PC-9 (cell line): Measurements from ENCODE around the gene ACYP2.
"Not testable (repeated sequence)": the region's sequence is repeated elsewhere in the genome, so short reads cannot be mapped to it uniquely, and the experiment has no call there.

Source experiments
- EZH2 ChIP-seq: fragments of 200-600 bp; sonication (generic); IDR thresholded peaks from 2 replicates; pipeline ENCODE4 v1.8.0; 2017; ENCODE audit warnings: antibody characterized with exemption, low read depth
- TF ChIP-seq, protein P1 (sequence below): fragments of 200-600 bp; sonication (generic); conservative IDR thresholded peaks from 2 replicates; pipeline ENCODE4 v1.6.1; 2017; ENCODE audit warnings: mixed run types, antibody characterized with exemption, mild to moderate bottlenecking, moderate library complexity

DNA sequence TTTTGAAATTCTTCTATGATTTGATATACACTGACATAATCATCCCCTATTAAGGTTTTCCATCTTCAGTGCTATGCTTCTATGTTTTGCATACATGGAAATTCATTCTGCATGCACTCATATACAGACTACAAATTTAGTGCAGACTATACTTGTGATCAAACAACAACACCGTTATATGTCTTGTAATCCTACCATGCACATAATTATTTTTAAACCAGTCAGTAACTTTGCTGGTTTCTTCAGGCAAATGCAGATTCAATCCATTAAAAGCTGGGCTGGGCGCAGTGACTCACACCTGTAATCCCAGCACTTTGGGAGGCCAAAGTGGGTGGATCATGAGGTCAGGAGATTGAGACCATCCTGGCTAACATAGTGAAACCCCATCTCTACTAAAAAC lies 11.8 kb downstream of the ACYP2 start:
- TF ChIP-seq, protein P1, sequence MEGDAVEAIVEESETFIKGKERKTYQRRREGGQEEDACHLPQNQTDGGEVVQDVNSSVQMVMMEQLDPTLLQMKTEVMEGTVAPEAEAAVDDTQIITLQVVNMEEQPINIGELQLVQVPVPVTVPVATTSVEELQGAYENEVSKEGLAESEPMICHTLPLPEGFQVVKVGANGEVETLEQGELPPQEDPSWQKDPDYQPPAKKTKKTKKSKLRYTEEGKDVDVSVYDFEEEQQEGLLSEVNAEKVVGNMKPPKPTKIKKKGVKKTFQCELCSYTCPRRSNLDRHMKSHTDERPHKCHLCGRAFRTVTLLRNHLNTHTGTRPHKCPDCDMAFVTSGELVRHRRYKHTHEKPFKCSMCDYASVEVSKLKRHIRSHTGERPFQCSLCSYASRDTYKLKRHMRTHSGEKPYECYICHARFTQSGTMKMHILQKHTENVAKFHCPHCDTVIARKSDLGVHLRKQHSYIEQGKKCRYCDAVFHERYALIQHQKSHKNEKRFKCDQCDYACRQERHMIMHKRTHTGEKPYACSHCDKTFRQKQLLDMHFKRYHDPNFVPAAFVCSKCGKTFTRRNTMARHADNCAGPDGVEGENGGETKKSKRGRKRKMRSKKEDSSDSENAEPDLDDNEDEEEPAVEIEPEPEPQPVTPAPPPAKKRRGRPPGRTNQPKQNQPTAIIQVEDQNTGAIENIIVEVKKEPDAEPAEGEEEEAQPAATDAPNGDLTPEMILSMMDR: not testable (repeated sequence)
- TF ChIP-seq EZH2: not testable (repeated sequence)
